Epithelial cell of umbilical artery (primary cell): Measurements from ENCODE around the gene FGFR2. TPM values are rescaled to one million over a fixed set of nuclear protein-coding genes. Genes with fewer than 3 reads are reported as not detected.

ENCODE experiments used
- total RNA-seq: library from RNA; depleted of rRNA; stranded (reverse); fragments of >200 nt; gene quantifications from 2 replicates; pipeline ENCODE4 v1.2.3, GENCODE V29; 2014

FGFR2 gene
- total RNA-seq = 0.30 and 0.32 TPM in 2 replicates

GRCh38 chr10:121598263-121599249, at the start of gene FGFR2:
TSS of gene FGFR2 (minus strand) at chr10:121598444. CDS start at chr10:121593817, 4,627 bp downstream.

